ENCODE data around the gene LINS1. TPM values are rescaled to one million over a fixed set of nuclear protein-coding genes. Genes with fewer than 3 reads are reported as not detected.

Gene LINS1
- total RNA-seq, 1 donor from 2014 or later: 33.3 TPM

DNA sequence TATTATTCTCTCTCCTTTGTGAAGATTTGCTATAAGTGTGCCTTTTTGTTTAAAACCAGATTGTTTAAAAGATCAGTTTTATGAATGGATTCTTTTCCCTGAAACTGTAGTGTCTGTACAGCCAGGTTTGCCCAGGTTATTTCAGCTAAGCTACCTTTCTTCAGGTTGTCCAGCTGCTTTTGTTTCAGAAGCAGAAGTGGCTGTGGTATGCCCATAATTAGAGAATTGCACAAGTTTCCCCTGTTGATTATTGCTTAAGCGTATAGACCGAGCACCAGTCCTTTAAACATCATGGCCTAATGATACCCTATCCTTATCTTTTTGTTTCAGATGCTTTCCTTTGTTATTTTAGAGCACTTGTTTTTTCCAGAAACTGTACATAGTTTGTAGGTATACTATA lies 10.6 kb upstream of the LINS1 start:
- ChIA-PET CTCF (no interaction called here), POLR2A (no interaction called here)
- Mint-ChIP-seq H3K4me1 (no peaks in the 10 kb centered on the region), H3K36me3 (ENCODE audit: low read depth) (peaks cover 82% of the 10 kb centered on the region), H3K27me3 (no peaks in the 10 kb centered on the region), H3K4me3 (no peak overlapping the region), H3K27ac (no peak overlapping the region), H3K9me3 (no peaks in the 10 kb centered on the region)
- TF ChIP-seq, protein P1, sequence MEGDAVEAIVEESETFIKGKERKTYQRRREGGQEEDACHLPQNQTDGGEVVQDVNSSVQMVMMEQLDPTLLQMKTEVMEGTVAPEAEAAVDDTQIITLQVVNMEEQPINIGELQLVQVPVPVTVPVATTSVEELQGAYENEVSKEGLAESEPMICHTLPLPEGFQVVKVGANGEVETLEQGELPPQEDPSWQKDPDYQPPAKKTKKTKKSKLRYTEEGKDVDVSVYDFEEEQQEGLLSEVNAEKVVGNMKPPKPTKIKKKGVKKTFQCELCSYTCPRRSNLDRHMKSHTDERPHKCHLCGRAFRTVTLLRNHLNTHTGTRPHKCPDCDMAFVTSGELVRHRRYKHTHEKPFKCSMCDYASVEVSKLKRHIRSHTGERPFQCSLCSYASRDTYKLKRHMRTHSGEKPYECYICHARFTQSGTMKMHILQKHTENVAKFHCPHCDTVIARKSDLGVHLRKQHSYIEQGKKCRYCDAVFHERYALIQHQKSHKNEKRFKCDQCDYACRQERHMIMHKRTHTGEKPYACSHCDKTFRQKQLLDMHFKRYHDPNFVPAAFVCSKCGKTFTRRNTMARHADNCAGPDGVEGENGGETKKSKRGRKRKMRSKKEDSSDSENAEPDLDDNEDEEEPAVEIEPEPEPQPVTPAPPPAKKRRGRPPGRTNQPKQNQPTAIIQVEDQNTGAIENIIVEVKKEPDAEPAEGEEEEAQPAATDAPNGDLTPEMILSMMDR (IDR thresholded peaks at IDR 0.05): no peak
- ATAC-seq (ENCODE audit: low read depth): no peak
- DNase-seq: no peak
- intact Hi-C loops (cut with micrococcal nuclease): no loop called here

DNA sequence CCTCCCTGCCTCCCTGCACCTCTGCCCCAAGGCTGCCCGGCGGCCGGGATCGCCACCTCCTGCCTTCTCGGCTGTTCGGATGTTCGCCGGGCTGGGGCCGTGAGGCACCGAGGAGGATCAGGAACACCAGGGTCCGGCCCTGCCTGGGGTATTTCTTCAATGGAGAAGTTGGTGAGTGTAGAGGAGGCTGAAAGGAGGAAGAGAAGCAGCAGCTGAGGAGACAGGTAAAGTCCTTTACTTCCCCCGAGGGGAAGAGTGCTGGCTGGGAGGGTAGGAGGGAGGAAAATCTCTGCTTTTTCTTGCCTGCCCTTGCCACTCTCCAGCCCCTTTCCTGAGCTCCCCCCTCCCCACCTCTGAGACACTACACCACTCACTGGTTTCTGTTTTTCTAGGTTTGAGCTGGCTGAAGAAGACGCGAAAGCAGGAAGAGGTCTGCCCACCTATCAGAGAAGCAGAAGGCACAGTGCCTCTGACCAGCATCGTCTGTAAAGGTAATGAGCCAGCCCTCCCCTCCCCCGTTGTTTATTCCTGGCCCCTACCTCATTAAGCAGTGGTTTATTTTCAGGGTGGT lies 924 bp upstream of the LINS1 start:
- peak; percentile 20 for ATAC-seq (ENCODE audit: low read depth)
- Mint-ChIP-seq H3K36me3 (ENCODE audit: low read depth) (peaks cover 31% of the 10 kb centered on the region), H3K4me1 (peaks cover 41% of the 10 kb centered on the region), H3K4me3 (no peak overlapping the region), H3K27me3 (no peaks in the 10 kb centered on the region), H3K9me3 (no peaks in the 10 kb centered on the region), H3K27ac (no peak overlapping the region)
- ChIA-PET POLR2A (interaction anchor here (0.6 to 1.9 kb wide), 8 partner anchors 21 to 1351 kb away, joined by 3 to 13 read pairs (median 3); partner anchors contain the start of genes LRRC28, LRRK1 and SNRPA1), CTCF (interaction anchor here (1.5 to 3.7 kb wide), 2 partner anchors 253 to 404 kb away, joined by 4 to 23 read pairs; no protein-coding TSS in a partner anchor)
- DNase-seq: no peak
- intact Hi-C loops (cut with micrococcal nuclease): loop anchor here (1.0 to 5.0 kb wide), 14 partner anchors 24 to 1956 kb away; partner anchors contain the start of genes IGF1R, LRRC28, LYSMD4 and SELENOS
- TF ChIP-seq, protein P1 (IDR thresholded peaks at IDR 0.05): no peak

DNA sequence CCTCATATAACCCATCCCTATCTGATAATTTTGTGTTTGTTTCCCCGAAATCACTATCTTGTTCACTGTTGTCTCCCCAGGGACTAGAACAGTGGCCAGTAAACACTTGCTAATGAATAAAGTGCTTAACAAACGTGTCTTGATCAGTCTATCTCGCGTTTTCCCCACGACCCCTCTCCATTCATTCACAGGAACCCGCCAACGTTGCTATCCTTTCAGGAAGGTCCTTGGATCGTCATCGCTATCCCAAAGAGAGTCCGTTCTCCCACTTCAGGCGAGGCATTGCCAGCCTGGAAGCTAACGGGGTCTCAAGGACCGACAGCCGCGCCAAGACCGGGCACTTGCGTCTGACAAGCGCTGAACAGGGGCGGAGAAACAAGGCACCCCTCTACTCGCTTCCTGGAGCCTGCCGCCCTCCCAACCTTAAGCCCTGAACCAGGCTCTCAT lies 344 bp downstream of the LINS1 start:
- no peak for DNase-seq
- Mint-ChIP-seq H3K36me3 (ENCODE audit: low read depth) (peaks cover 22% of the 10 kb centered on the region), H3K27ac (no peak overlapping the region), H3K4me3 (no peak overlapping the region), H3K27me3 (no peaks in the 10 kb centered on the region), H3K4me1 (peaks cover 52% of the 10 kb centered on the region), H3K9me3 (no peaks in the 10 kb centered on the region)
- TF ChIP-seq, protein P1 (IDR thresholded peaks at IDR 0.05): no peak
- ChIA-PET CTCF (interaction anchor here (0.9 to 3.7 kb wide), 3 partner anchors 29 to 405 kb away, joined by 4 to 23 read pairs (median 4); no protein-coding TSS in a partner anchor), POLR2A (interaction anchor here (0.9 to 1.9 kb wide), 6 partner anchors 9 to 1351 kb away, joined by 3 to 13 read pairs (median 3); partner anchors contain the start of genes LRRC28 and SNRPA1)
- no peak for ATAC-seq (ENCODE audit: low read depth)
- intact Hi-C loops (cut with micrococcal nuclease): loop anchor here (1.0 to 5.0 kb wide), 14 partner anchors 25 to 1954 kb away; partner anchors contain the start of genes IGF1R, LRRC28, LYSMD4 and SELENOS

DNA sequence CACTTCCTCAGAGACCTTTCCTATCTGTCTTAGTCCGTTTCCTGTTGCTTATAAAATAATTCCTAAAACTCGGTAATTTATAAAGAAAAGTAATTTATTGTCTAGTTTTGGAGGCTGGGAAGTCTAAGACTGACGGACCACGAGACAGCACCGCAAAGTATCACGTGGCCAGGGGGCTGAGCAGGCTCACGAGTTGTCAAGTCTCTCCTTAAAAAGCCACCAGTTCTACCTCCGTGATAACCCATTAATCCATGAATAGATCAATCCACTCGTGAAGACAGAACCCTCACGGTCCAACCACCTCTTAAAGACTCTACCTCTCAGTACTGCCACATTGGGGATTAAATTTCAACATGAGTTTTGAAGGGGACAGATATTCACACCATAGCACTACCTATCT lies 821 bp downstream of the LINS1 start:
- no peak overlapping the region for H3K27ac Mint-ChIP-seq
- POLR2A ChIA-PET: interaction anchor here (1.3 kb wide), 1 partner anchor 8 kb away, joined by 3 read pairs; no protein-coding TSS in a partner anchor
- no peak for ATAC-seq (ENCODE audit: low read depth)
- DNase-seq: no peak
- peaks cover 19% of the 10 kb centered on the region for H3K36me3 Mint-ChIP-seq (ENCODE audit: low read depth)
- intact Hi-C loops (cut with micrococcal nuclease): loop anchor here (5.0 kb wide), 2 partner anchors 869 to 1954 kb away; partner anchors contain the start of genes IGF1R and LYSMD4
- no peaks in the 10 kb centered on the region for H3K27me3 Mint-ChIP-seq
- peaks cover 56% of the 10 kb centered on the region for H3K4me1 Mint-ChIP-seq
- no peak overlapping the region for H3K4me3 Mint-ChIP-seq
- H3K9me3 Mint-ChIP-seq: no peaks in the 10 kb centered on the region
- TF ChIP-seq, protein P1 (IDR thresholded peaks at IDR 0.05): no peak
- CTCF ChIA-PET: interaction anchor here (1.5 kb wide), 1 partner anchor 406 kb away, joined by 4 read pairs; no protein-coding TSS in a partner anchor

DNA sequence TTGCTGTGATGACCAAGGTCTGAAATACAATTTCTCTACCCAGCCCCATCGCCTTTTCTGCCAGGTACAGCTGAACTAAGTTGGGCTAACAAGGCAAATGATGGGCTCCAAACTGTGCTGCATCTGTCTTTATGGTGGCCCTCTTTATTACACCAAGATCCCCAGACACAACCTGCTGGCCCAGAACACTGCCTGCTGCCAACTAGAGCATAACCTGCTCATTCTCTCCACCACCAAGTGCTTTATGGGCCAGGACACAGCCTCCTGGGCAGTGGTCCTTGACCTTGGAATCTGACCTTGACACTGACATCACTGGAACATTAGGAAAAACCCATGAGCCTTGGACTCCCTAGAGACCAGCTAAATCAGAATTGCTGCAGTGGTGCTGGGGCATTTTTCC lies 3.3 kb downstream of the LINS1 start:
- CTCF ChIA-PET: no interaction called here
- POLR2A ChIA-PET: no interaction called here
- DNase-seq (no peak), ATAC-seq (ENCODE audit: low read depth) (no peak)
- TF ChIP-seq, protein P1 (IDR thresholded peaks at IDR 0.05): no peak
- peaks cover 3% of the 10 kb centered on the region for H3K36me3 Mint-ChIP-seq (ENCODE audit: low read depth)
- intact Hi-C loops (cut with micrococcal nuclease): no loop called here
- H3K9me3 Mint-ChIP-seq: no peaks in the 10 kb centered on the region
- no peak overlapping the region for H3K4me3 Mint-ChIP-seq
- no peaks in the 10 kb centered on the region for H3K27me3 Mint-ChIP-seq
- no peak overlapping the region for H3K27ac Mint-ChIP-seq
- peaks cover 50% of the 10 kb centered on the region for H3K4me1 Mint-ChIP-seq
